Measurements from ENCODE around the gene TTLL12.

TTLL12 gene

DNA sequence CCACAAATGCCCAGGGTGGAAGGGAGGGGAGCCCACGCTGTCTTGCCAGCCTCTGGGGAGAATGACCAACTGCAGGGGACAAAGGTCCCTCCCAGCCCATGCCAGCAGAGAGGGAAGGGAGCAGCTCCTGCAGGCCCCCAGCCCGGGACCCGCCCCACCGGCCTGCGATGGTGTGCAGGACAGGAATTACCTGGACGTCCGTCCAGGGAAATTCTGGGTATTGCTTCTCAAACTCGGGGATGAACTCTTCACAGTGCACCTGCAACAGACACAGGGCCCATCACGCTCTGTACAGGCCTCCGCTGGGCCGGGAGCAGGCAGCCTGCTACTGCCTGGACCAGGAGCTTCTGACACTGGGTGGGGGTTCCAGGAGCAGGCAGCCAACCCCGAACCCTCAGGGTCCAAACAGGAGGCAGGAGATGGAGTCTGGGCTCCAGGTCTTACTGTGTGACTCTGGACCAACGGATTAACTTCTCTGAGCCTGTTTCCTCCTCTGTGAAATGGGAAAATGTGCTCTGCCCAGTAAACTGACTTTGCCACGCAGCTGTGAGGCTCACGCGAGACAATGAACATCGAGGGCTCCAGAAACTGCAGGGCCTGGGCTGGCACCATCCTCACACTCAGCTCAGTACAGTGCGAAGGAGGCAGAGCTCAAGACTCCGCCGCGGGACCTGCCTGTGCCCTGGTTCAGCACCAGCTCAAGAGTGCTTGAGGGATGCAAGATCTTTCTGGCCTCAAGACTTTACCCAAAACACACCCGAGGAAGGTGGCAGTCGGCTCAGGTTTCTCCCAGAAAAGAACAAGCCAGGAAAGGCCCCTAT is 17.4 kb downstream of the TTLL12 start:
- TF ChIP-seq CTCF (IDR thresholded peaks at IDR 0.05; ENCODE audit: insufficient read depth, low read length, poor library complexity, severe bottlenecking) = no peak
- no peak for TF ChIP-seq EZH2phosphoT487 (conservative IDR thresholded peaks at IDR 0.05; ENCODE audit: low read length)
- H3K79me2 ChIP-seq (ENCODE audit: insufficient read depth, low read length) = no peaks in the 10 kb centered on the region
- no peaks in the 10 kb centered on the region for H3F3A ChIP-seq (ENCODE audit: insufficient read depth)
- H3K9me2 ChIP-seq (replicated peaks; ENCODE audit: insufficient read depth, low read length) = no peaks in the 10 kb centered on the region
- no peaks in the 10 kb centered on the region for H3K9me3 ChIP-seq (ENCODE audit: insufficient read depth, low read length)
- H3K36me3 ChIP-seq (ENCODE audit: low read length) = no peaks in the 10 kb centered on the region
- H4K20me1 ChIP-seq (ENCODE audit: low read depth, low read length) = no peaks in the 10 kb centered on the region
- no peak overlapping the region for H3K4me2 ChIP-seq (ENCODE audit: low read depth, low read length, poor library complexity, severe bottlenecking)
- H3K4me3 ChIP-seq (ENCODE audit: insufficient read depth, low read length, poor library complexity, severe bottlenecking) = no peak overlapping the region
- H3K27ac ChIP-seq (ENCODE audit: low read depth, low read length) = no peak overlapping the region
- H2AFZ ChIP-seq (ENCODE audit: low read depth, low read length, severe bottlenecking) = no peak overlapping the region
- H3K27me3 ChIP-seq (ENCODE audit: low read length) = no peaks in the 10 kb centered on the region
- H3K9ac ChIP-seq (ENCODE audit: low read length) = no peak overlapping the region

- Histone ChIP-seq H3K9me3 (ENCODE audit: insufficient read depth, low read length) (no peaks in the 10 kb centered on the region), H3K27me3 (ENCODE audit: low read length) (no peaks in the 10 kb centered on the region), H3K9me2 (replicated peaks; ENCODE audit: insufficient read depth, low read length) (no peaks in the 10 kb centered on the region), H3K27ac (ENCODE audit: low read depth, low read length) (no peak overlapping the region), H3K9ac (ENCODE audit: low read length) (no peak overlapping the region), H3K4me2 (ENCODE audit: low read depth, low read length, poor library complexity, severe bottlenecking) (no peak overlapping the region), H4K20me1 (ENCODE audit: low read depth, low read length) (no peaks in the 10 kb centered on the region), H3F3A (ENCODE audit: insufficient read depth) (no peaks in the 10 kb centered on the region), H2AFZ (ENCODE audit: low read depth, low read length, severe bottlenecking) (no peak overlapping the region), H3K79me2 (ENCODE audit: insufficient read depth, low read length) (no peaks in the 10 kb centered on the region), H3K4me3 (ENCODE audit: insufficient read depth, low read length, poor library complexity, severe bottlenecking) (no peak overlapping the region), H3K36me3 (ENCODE audit: low read length) (no peaks in the 10 kb centered on the region)
- TF ChIP-seq EZH2phosphoT487 (conservative IDR thresholded peaks at IDR 0.05; ENCODE audit: low read length) (no peak), CTCF (IDR thresholded peaks at IDR 0.05; ENCODE audit: insufficient read depth, low read length, poor library complexity, severe bottlenecking) (no peak)
These were observed 18.2 kb downstream of the TTLL12 start for GRCh38 chr22:43168471-43169309.

DNA sequence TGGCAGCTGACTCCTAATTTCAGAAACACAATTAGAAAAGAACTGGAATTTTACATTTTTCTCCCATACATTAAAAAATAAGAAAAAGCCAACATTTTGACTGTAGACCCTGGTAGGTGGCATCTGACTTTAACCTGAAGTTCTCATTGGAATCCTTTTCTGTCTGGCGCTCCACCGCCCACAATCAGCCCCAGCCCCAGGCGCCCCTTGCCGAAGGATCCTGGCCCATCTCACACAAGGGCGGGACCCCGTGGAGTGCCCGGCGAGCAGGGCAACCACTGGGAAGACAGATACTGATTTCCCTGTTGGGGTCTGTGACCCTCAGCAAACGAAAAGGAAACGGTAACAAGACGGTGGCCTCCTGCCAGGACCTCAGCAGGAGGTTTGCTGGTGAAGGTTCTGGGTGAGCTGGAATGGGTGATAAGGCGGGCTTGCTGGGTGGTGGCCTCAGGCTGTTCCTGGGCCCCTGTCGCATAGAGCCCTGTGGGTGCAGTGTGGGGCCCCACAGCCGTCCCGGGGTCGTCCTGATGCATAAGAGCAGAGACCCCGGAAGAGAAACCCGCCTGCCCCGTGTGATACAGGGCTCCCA is 19.8 kb downstream of the TTLL12 start:
- no peak for TF ChIP-seq EZH2phosphoT487 (conservative IDR thresholded peaks at IDR 0.05; ENCODE audit: low read length)
- no peak for TF ChIP-seq CTCF (IDR thresholded peaks at IDR 0.05; ENCODE audit: insufficient read depth, low read length, poor library complexity, severe bottlenecking)

More for the DNA sequence above, 19.8 kb downstream of the TTLL12 start:
- no peaks in the 10 kb centered on the region for H4K20me1 ChIP-seq (ENCODE audit: low read depth, low read length)
- H3K9me3 ChIP-seq (ENCODE audit: insufficient read depth, low read length) = no peaks in the 10 kb centered on the region
- no peak overlapping the region for H2AFZ ChIP-seq (ENCODE audit: low read depth, low read length, severe bottlenecking)
- H3K27me3 ChIP-seq (ENCODE audit: low read length) = no peaks in the 10 kb centered on the region
- no peaks in the 10 kb centered on the region for H3F3A ChIP-seq (ENCODE audit: insufficient read depth)
- H3K27ac ChIP-seq (ENCODE audit: low read depth, low read length) = no peak overlapping the region
- no peaks in the 10 kb centered on the region for H3K36me3 ChIP-seq (ENCODE audit: low read length)
- no peaks in the 10 kb centered on the region for H3K9me2 ChIP-seq (replicated peaks; ENCODE audit: insufficient read depth, low read length)
- no peak overlapping the region for H3K4me2 ChIP-seq (ENCODE audit: low read depth, low read length, poor library complexity, severe bottlenecking)
- H3K4me3 ChIP-seq (ENCODE audit: insufficient read depth, low read length, poor library complexity, severe bottlenecking) = no peak overlapping the region
- no peak overlapping the region for H3K9ac ChIP-seq (ENCODE audit: low read length)
- no peaks in the 10 kb centered on the region for H3K79me2 ChIP-seq (ENCODE audit: insufficient read depth, low read length)

Measured in SU-DHL-6 (cell line).